H9 (cell line): ENCODE measurements around the gene SOSTDC1. TPM values are rescaled to one million over a fixed set of nuclear protein-coding genes. Genes with fewer than 3 reads are reported as not detected.

Source experiments
- DNase-seq: peaks from one replicate; pipeline ENCODE4 v3.0.0-alpha.2; 2017
- H2AFZ ChIP-seq: one replicate; pipeline ENCODE4 v1.6.1; 2013; ENCODE audit warnings: mild to moderate bottlenecking, low read length, control low read depth, moderate library complexity
- H2AK5ac ChIP-seq: 2 replicates; pipeline ENCODE4 v1.6.1; 2013; ENCODE audit warnings: low read length, control low read depth, mixed read lengths; ENCODE audit not compliant: insufficient read length
- H2BK120ac ChIP-seq: one replicate; pipeline ENCODE4 v1.6.1; 2013; ENCODE audit warnings: low read depth, mild to moderate bottlenecking, low read length, control low read depth, inconsistent platforms; ENCODE audit not compliant: poor library complexity, severe bottlenecking
- H2BK12ac ChIP-seq: 2 replicates; pipeline ENCODE4 v1.6.1; 2013; ENCODE audit warnings: low read length, control low read depth, mixed read lengths, low read depth; ENCODE audit not compliant: insufficient read length
- H2BK15ac ChIP-seq: 2 replicates; pipeline ENCODE4 v1.6.1; 2013; ENCODE audit warnings: low read depth, low read length, control low read depth
- H2BK20ac ChIP-seq: one replicate; pipeline ENCODE4 v1.6.1; 2013; ENCODE audit warnings: low read depth, mild to moderate bottlenecking, low read length, control low read depth, inconsistent platforms; ENCODE audit not compliant: poor library complexity, severe bottlenecking
- H2BK5ac ChIP-seq: 2 replicates; pipeline ENCODE4 v1.6.1; 2013; ENCODE audit warnings: low read length, control low read depth, mixed read lengths; ENCODE audit not compliant: insufficient read length
- H3K14ac ChIP-seq: 2 replicates; pipeline ENCODE4 v1.6.1; 2013; ENCODE audit warnings: low read length, control low read depth; ENCODE audit not compliant: insufficient read depth
- H3K18ac ChIP-seq: 2 replicates; pipeline ENCODE4 v1.6.1; 2013; ENCODE audit warnings: low read depth, mild to moderate bottlenecking, mixed read lengths, low read length, control low read depth; ENCODE audit not compliant: insufficient read length
- H3K23ac ChIP-seq: 2 replicates; pipeline ENCODE4 v1.6.1; 2013; ENCODE audit warnings: low read length, control low read depth, mixed read lengths, low read depth; ENCODE audit not compliant: insufficient read length
- H3K23me2 ChIP-seq: 2 replicates; pipeline ENCODE4 v1.6.1; 2013; ENCODE audit warnings: low read depth, mild to moderate bottlenecking, mixed read lengths, low read length, control low read depth; ENCODE audit not compliant: insufficient read length, poor library complexity, severe bottlenecking
- H3K27ac ChIP-seq: 2 replicates; pipeline ENCODE4 v1.5.1; 2013; ENCODE audit warnings: low read length, control low read depth, mixed read lengths, low read depth; ENCODE audit not compliant: insufficient read length
- H3K27me3 ChIP-seq: 2 replicates; pipeline ENCODE4 v1.6.1; 2013; ENCODE audit warnings: low read length, control low read depth, inconsistent platforms; ENCODE audit not compliant: insufficient read depth
- H3K4ac ChIP-seq: 2 replicates; pipeline ENCODE4 v1.6.1; 2013; ENCODE audit warnings: low read depth, mild to moderate bottlenecking, control low read depth, inconsistent platforms, low read length, moderate library complexity
- H3K4me1 ChIP-seq: 2 replicates; pipeline ENCODE4 v1.6.1; 2013; ENCODE audit warnings: low read length, control low read depth, inconsistent platforms; ENCODE audit not compliant: insufficient read depth
- H3K4me2 ChIP-seq: 2 replicates; pipeline ENCODE4 v1.6.1; 2013; ENCODE audit warnings: low read length, control low read depth, mixed read lengths; ENCODE audit not compliant: insufficient read length, insufficient read depth
- H3K56ac ChIP-seq: 2 replicates; pipeline ENCODE4 v1.6.1; 2013; ENCODE audit warnings: low read depth, mild to moderate bottlenecking, mixed read lengths, low read length, control low read depth; ENCODE audit not compliant: insufficient read length
- H3K79me1 ChIP-seq: 2 replicates; pipeline ENCODE4 v1.6.1; 2013; ENCODE audit warnings: low read depth, mild to moderate bottlenecking, moderate library complexity, low read length, control low read depth, inconsistent platforms; ENCODE audit not compliant: insufficient read depth, poor library complexity, severe bottlenecking
- H3K79me2 ChIP-seq: 2 replicates; pipeline ENCODE4 v1.6.1; 2013; ENCODE audit warnings: low read length, control low read depth, inconsistent platforms; ENCODE audit not compliant: insufficient read depth
- H3K9ac ChIP-seq: 2 replicates; pipeline ENCODE4 v1.6.1; 2013; ENCODE audit warnings: low read length, control low read depth, mixed read lengths; ENCODE audit not compliant: insufficient read length; ENCODE audit errors: extremely low read depth
- H3K9me3 ChIP-seq: one replicate; pipeline ENCODE4 v1.6.1; 2013; ENCODE audit warnings: low read depth, low read length, inconsistent platforms; ENCODE audit not compliant: control insufficient read depth
- H3T11ph ChIP-seq: one replicate; pipeline ENCODE4 v1.6.1; 2013; ENCODE audit warnings: mild to moderate bottlenecking, low read length, control low read depth, inconsistent platforms
- H4K20me1 ChIP-seq: one replicate; pipeline ENCODE4 v1.6.1; 2013; ENCODE audit not compliant: control insufficient read depth, insufficient read length, insufficient read depth
- H4K5ac ChIP-seq: 2 replicates; pipeline ENCODE4 v1.6.1; 2013; ENCODE audit warnings: low read depth, mild to moderate bottlenecking, mixed read lengths, low read length, control low read depth; ENCODE audit not compliant: insufficient read length
- H4K8ac ChIP-seq: replicated peaks from 2 replicates; pipeline ENCODE4 v1.6.1; 2013; ENCODE audit warnings: low read length, control low read depth, mixed read lengths, low read depth; ENCODE audit not compliant: insufficient read length
- H4K91ac ChIP-seq: 2 replicates; pipeline ENCODE4 v1.6.1; 2013; ENCODE audit warnings: low read depth, mild to moderate bottlenecking, moderate library complexity, mixed read lengths, low read length, control low read depth; ENCODE audit not compliant: insufficient read length
- H3K27ac Mint-ChIP-seq, 3 experiments: 2 replicates in 2 of 3; 3 replicates in 1 of 3; pipeline ENCODE4 v1.8.0; 2020 to 2021; ENCODE audit warnings: mixed read lengths in 3 of 3, mild to moderate bottlenecking in 1 of 3, moderate library complexity in 1 of 3
- H3K27me3 Mint-ChIP-seq: 2 replicates; pipeline ENCODE4 v1.8.0; 2021; ENCODE audit warnings: low read depth, mild to moderate bottlenecking, moderate library complexity, mixed read lengths
- H3K36me3 Mint-ChIP-seq, 3 experiments: 2 replicates in 2 of 3; 3 replicates in 1 of 3; pipeline ENCODE4 v1.8.0; 2020 to 2021; ENCODE audit warnings: low read depth in 3 of 3, mixed read lengths in 3 of 3; ENCODE audit not compliant: insufficient read depth in 1 of 3
- H3K4me1 Mint-ChIP-seq, 2 experiments: 2 replicates each; pipeline ENCODE4 v1.8.0; 2020; ENCODE audit warnings: mixed read lengths in 2 of 2
- H3K4me3 Mint-ChIP-seq, 2 experiments: 2 replicates in 1 of 2; 3 replicates in 1 of 2; pipeline ENCODE4 v1.8.0; 2020 to 2021; ENCODE audit warnings: mild to moderate bottlenecking in 2 of 2, mixed read lengths in 2 of 2, moderate library complexity in 1 of 2
- H3K9me3 Mint-ChIP-seq, 2 experiments: 2 replicates in 1 of 2; 3 replicates in 1 of 2; pipeline ENCODE4 v1.8.0; 2020; ENCODE audit warnings: mild to moderate bottlenecking in 2 of 2, mixed read lengths in 2 of 2, moderate library complexity in 1 of 2
- CTCF ChIP-seq: fragments of 200-600 bp; sonication (generic); conservative IDR thresholded peaks from 3 replicates; pipeline ENCODE4 v1.8.0; 2021; ENCODE audit warnings: antibody characterized with exemption, mild to moderate bottlenecking
- WGBS: extraction: QIAGEN DNeasy Blood & Tissue Kit; methylation state at CpG from one replicate; pipeline ENCODE4 v1.1.7; 2013; ENCODE audit warnings: missing lambda C conversion rate, low lambda C conversion rate, mixed read lengths; ENCODE audit not compliant: insufficient read length; ENCODE audit errors: extremely low coverage; 5-methylcytosine and 5-hydroxymethylcytosine counted together
- total RNA-seq: library from RNA; stranded (reverse); gene quantifications from 2 replicates; pipeline ENCODE4 v1.2.1, GENCODE V29; 2021

SOSTDC1 gene
- total RNA-seq, 1 experiment from 2014 or later, result not detected

GRCh38 chr7:16431646-16432424, 33.7 kb downstream of the SOSTDC1 start:
- H3K27ac Mint-ChIP-seq, result no peak overlapping the region
- H3K36me3 Mint-ChIP-seq, result no peaks in the 10 kb centered on the region
- no peaks in the 10 kb centered on the region for H3K9me3 ChIP-seq
- H2BK20ac ChIP-seq, result no peak overlapping the region
- H4K5ac ChIP-seq, result no peak overlapping the region
- no peaks in the 10 kb centered on the region for H3K4me1 ChIP-seq
- H3K27me3 ChIP-seq, result no peaks in the 10 kb centered on the region
- TF ChIP-seq CTCF, result peak; percentile 76
- WGBS, result no CpG with 5 or more reads among the region's 2 CpGs
- H2BK15ac ChIP-seq, result no peak overlapping the region
- H3K18ac ChIP-seq, result no peak overlapping the region
- DNase-seq, result no peak
- H3K4me3 Mint-ChIP-seq, result no peak overlapping the region
- H3K9ac ChIP-seq, result no peak overlapping the region
- no peak overlapping the region for H3K4ac ChIP-seq
- H4K20me1 ChIP-seq, result no peaks in the 10 kb centered on the region
- H3K14ac ChIP-seq, result no peak overlapping the region
- no peak overlapping the region for H4K8ac ChIP-seq
- no peak overlapping the region for H3K27ac ChIP-seq
- no peaks in the 10 kb centered on the region for H3K27me3 Mint-ChIP-seq
- no peaks in the 10 kb centered on the region for H3K4me1 Mint-ChIP-seq
- H2BK120ac ChIP-seq, result no peak overlapping the region
- no peaks in the 10 kb centered on the region for H3K9me3 Mint-ChIP-seq
- H3T11ph ChIP-seq, result no peak overlapping the region
- no peak overlapping the region for H2BK5ac ChIP-seq
- H3K4me2 ChIP-seq, result no peak overlapping the region
- no peak overlapping the region for H3K56ac ChIP-seq
- no peak overlapping the region for H3K23ac ChIP-seq
- no peak overlapping the region for H4K91ac ChIP-seq
- H3K79me2 ChIP-seq, result no peaks in the 10 kb centered on the region
- H2AFZ ChIP-seq, result no peak overlapping the region
- H2BK12ac ChIP-seq, result no peak overlapping the region
- H2AK5ac ChIP-seq, result no peak overlapping the region
- H3K23me2 ChIP-seq, result no peaks in the 10 kb centered on the region
- H3K79me1 ChIP-seq, result no peaks in the 10 kb centered on the region
